SH-SY5Y (cell line): Measurements from ENCODE around the gene CFAP99.

Source experiments
- GATA2 ChIP-seq: IDR thresholded peaks from 2 replicates; pipeline ENCODE4 v1.6.1; 2011; ENCODE audit warnings: mild to moderate bottlenecking, low read depth, low read length
- GATA3 ChIP-seq: IDR thresholded peaks from 2 replicates; pipeline ENCODE4 v1.6.1; 2011; ENCODE audit warnings: low read depth, mild to moderate bottlenecking, low read length, moderate library complexity

- TF ChIP-seq GATA2 (no peak), GATA3 (no peak)
These were observed 28.2 kb downstream of the CFAP99 start for GRCh38 chr4:2446656-2447564.
